Fibroblast of lung (primary cell): ENCODE results near the gene RUNX1. TPM values are rescaled to one million over a fixed set of nuclear protein-coding genes. Genes with fewer than 3 reads are reported as not detected.

Experiments
- DNase-seq, 2 donors: peaks; one replicate each; pipeline versions ENCODE4 v3.0.0 to v3.0.0-alpha.2; 2010; ENCODE audit warnings: low read depth in 2 of 2
- H2AFZ ChIP-seq: 2 replicates; pipeline ENCODE4 v1.5.1; 2012; ENCODE audit warnings: low read length, control low read depth, inconsistent platforms
- H3K27ac ChIP-seq: 2 replicates; pipeline ENCODE4 v1.5.1; 2011; ENCODE audit warnings: low read length, control low read depth; ENCODE audit not compliant: insufficient read depth
- H3K27me3 ChIP-seq: 2 replicates; pipeline ENCODE4 v1.5.1; 2011; ENCODE audit warnings: mild to moderate bottlenecking, low read length; ENCODE audit not compliant: control insufficient read depth, insufficient read depth
- H3K36me3 ChIP-seq: 2 replicates; pipeline ENCODE4 v1.5.1; 2011; ENCODE audit warnings: low read length; ENCODE audit not compliant: control insufficient read depth, insufficient read depth
- H3K4me1 ChIP-seq: 2 replicates; pipeline ENCODE4 v1.5.1; 2011; ENCODE audit warnings: low read length; ENCODE audit not compliant: control insufficient read depth, insufficient read depth; ENCODE audit errors: extremely low read depth
- H3K4me2 ChIP-seq: 2 replicates; pipeline ENCODE4 v1.5.1; 2011; ENCODE audit warnings: low read length, control low read depth; ENCODE audit not compliant: insufficient read depth; ENCODE audit errors: extremely low read depth
- H3K4me3 ChIP-seq, 4 experiments: fragments of 200-600 bp in 1 of 4; sonication (generic) in 1 of 4; replicated peaks in 1 of 4; 2 replicates each; pipeline ENCODE4 v1.5.1; 2011 to 2016; ENCODE audit warnings: low read length in 4 of 4, low read depth in 3 of 4, mild to moderate bottlenecking in 3 of 4, control low read depth in 2 of 4, inconsistent platforms in 1 of 4, mixed read lengths in 1 of 4; ENCODE audit not compliant: insufficient read depth in 1 of 4; ENCODE audit errors: control extremely low read depth in 1 of 4
- H3K79me2 ChIP-seq: 2 replicates; pipeline ENCODE4 v1.5.1; 2012; ENCODE audit warnings: mild to moderate bottlenecking, low read length, inconsistent platforms; ENCODE audit not compliant: control insufficient read depth, insufficient read depth
- H3K9ac ChIP-seq: 2 replicates; pipeline ENCODE4 v1.5.1; 2011; ENCODE audit warnings: mild to moderate bottlenecking, low read length, control low read depth; ENCODE audit not compliant: insufficient read depth
- H3K9me3 ChIP-seq: 2 replicates; pipeline ENCODE4 v1.5.1; 2012; ENCODE audit warnings: low read depth, low read length; ENCODE audit not compliant: control insufficient read depth, insufficient read depth
- H4K20me1 ChIP-seq: 2 replicates; pipeline ENCODE4 v1.5.1; 2011; ENCODE audit warnings: low read length; ENCODE audit not compliant: control insufficient read depth, insufficient read depth; ENCODE audit errors: extremely low read depth
- EZH2 ChIP-seq: IDR thresholded peaks from 2 replicates; pipeline ENCODE4 v1.5.1; 2012; ENCODE audit warnings: low read length, control low read depth, mild to moderate bottlenecking; ENCODE audit errors: missing control alignments
- polyA plus RNA-seq, 2 donors: library from polyadenylated mRNA; depleted of rRNA in 1 of 2; stranded (reverse) in 1 of 2; unstranded in 1 of 2; fragments of >200 nt; gene quantifications; 2 replicates each; pipeline ENCODE4 v1.2.1, GENCODE V29; 2011 to 2012; ENCODE audit warnings: missing spikeins in 1 of 2
- total RNA-seq: library from RNA; depleted of rRNA; stranded (reverse); fragments of >200 nt; gene quantifications from 2 replicates; pipeline ENCODE4 v1.2.1, GENCODE V29; 2014
- TF ChIP-seq, protein P1 (sequence below), 2 donors: IDR thresholded peaks in 1 of 2; conservative IDR thresholded peaks in 1 of 2; 1 replicate in 1 of 2; 2 replicates in 1 of 2; pipeline ENCODE4 v1.5.1; 2011 to 2012; ENCODE audit warnings: low read length in 2 of 2, control low read depth in 1 of 2, inconsistent platforms in 1 of 2, low read depth in 1 of 2, mild to moderate bottlenecking in 1 of 2

The RUNX1 gene
- total and polyA plus RNA-seq, 2 donors (not counting 1 experiment from before 2014, with no cell fraction given) = 23.1 to 41.6 TPM

DNA sequence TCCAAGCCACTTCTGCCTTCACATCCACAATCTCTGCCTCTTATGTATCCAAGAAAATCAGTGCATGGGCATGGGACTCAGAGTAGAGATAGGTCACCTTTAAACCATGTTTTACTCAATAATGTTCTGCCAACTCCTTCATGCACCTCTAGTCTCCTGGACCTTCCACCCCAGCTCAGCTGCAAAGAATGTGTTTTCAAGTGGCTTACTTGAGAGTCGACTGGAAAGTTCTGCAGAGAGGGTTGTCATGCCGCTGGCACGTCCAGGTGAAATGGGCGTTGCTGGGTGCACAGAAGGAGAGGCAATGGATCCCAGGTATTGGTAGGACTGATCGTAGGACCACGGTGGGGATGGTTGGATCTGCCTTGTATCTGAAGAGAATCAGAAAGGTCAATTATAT, 250.0 kb downstream of the RUNX1 start:
- Histone ChIP-seq H3K4me2 (no peak overlapping the region), H3K4me1 (peaks cover 23% of the 10 kb centered on the region), H3K27me3 (no peaks in the 10 kb centered on the region), H3K4me3 (no peak overlapping the region), H3K9me3 (no peaks in the 10 kb centered on the region), H3K9ac (no peak overlapping the region), H3K27ac (no peak overlapping the region), H4K20me1 (no peaks in the 10 kb centered on the region), H3K79me2 (peaks cover 23% of the 10 kb centered on the region), H2AFZ (no peak overlapping the region), H3K36me3 (peaks cover 12% of the 10 kb centered on the region)
- no peak for DNase-seq
- no peak for TF ChIP-seq EZH2
- TF ChIP-seq, protein P1, sequence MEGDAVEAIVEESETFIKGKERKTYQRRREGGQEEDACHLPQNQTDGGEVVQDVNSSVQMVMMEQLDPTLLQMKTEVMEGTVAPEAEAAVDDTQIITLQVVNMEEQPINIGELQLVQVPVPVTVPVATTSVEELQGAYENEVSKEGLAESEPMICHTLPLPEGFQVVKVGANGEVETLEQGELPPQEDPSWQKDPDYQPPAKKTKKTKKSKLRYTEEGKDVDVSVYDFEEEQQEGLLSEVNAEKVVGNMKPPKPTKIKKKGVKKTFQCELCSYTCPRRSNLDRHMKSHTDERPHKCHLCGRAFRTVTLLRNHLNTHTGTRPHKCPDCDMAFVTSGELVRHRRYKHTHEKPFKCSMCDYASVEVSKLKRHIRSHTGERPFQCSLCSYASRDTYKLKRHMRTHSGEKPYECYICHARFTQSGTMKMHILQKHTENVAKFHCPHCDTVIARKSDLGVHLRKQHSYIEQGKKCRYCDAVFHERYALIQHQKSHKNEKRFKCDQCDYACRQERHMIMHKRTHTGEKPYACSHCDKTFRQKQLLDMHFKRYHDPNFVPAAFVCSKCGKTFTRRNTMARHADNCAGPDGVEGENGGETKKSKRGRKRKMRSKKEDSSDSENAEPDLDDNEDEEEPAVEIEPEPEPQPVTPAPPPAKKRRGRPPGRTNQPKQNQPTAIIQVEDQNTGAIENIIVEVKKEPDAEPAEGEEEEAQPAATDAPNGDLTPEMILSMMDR (conservative IDR thresholded peaks at IDR 0.05 in 1 of 2, IDR thresholded peaks at IDR 0.05 in 1 of 2; ENCODE audit: low read depth in 1 of 2, low read length in 2 of 2) = no peak

DNA sequence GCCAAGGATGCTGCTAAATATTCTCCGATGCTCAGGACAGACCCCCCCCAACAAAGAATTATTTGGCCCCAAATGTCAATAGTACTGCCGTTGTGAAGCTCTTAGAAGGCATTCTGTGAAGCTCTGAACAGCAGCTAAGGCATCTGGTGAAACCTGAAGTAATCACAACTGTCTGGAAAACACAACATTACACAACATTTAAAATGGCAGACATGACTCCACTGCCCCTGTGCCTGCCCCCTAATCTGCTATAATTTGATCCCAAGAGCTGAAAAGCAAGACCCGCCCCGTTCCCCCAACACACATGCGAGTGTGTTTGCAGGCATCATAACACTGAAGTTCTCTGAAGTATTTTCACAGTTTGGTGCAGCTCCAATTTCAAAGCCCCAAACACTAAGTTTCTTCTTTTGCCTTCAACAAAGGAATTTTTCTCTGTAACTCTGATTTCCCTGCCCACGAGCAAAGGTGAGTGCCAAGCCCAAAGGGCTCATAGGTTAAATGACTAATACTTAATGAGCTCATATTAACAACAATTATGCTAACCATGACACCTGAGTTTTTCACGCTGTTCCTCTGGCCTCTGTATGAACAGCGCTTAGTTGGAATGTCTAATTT, 251.1 kb downstream of the RUNX1 start:
- Histone ChIP-seq H3K4me3 (no peak overlapping the region), H3K36me3 (peaks cover 12% of the 10 kb centered on the region), H3K27me3 (no peaks in the 10 kb centered on the region), H3K79me2 (peaks cover 23% of the 10 kb centered on the region), H3K27ac (no peak overlapping the region), H3K9me3 (no peaks in the 10 kb centered on the region), H2AFZ (no peak overlapping the region), H3K4me1 (peaks cover 23% of the 10 kb centered on the region), H4K20me1 (no peaks in the 10 kb centered on the region), H3K4me2 (no peak overlapping the region), H3K9ac (no peak overlapping the region)
- DNase-seq = no peak
- TF ChIP-seq EZH2 = no peak

DNA sequence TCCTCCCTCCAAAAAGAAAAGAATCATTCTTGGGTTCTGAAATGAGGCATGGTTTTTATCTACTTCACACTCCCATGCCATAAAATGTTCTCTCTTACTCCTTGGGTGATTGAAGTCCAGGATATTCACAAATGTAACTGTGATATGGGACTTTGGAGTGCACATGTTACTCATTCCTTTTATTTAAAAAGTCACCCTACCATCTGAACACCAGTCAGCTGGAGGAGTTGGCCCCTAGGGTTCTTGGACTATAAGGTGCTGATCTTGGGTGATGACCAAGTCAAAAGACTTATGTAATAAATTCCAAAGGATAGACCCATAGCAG, 251.9 kb downstream of the RUNX1 start:
- Histone ChIP-seq H3K79me2 (peaks cover 21% of the 10 kb centered on the region), H4K20me1 (no peaks in the 10 kb centered on the region), H3K9me3 (no peaks in the 10 kb centered on the region), H2AFZ (no peak overlapping the region), H3K27me3 (no peaks in the 10 kb centered on the region), H3K4me2 (no peak overlapping the region), H3K4me1 (peaks cover 15% of the 10 kb centered on the region), H3K4me3 (no peak overlapping the region), H3K9ac (no peak overlapping the region), H3K36me3 (peaks cover 19% of the 10 kb centered on the region), H3K27ac (no peak overlapping the region)
- no peak for DNase-seq
- TF ChIP-seq EZH2 = no peak
- TF ChIP-seq, protein P1 (conservative IDR thresholded peaks at IDR 0.05 in 1 of 2, IDR thresholded peaks at IDR 0.05 in 1 of 2; ENCODE audit: low read depth in 1 of 2, low read length in 2 of 2) = no peak
